Measurements from ENCODE around the gene B3GNT9. TPM values are rescaled to one million over a fixed set of nuclear protein-coding genes. Genes with fewer than 3 reads are reported as not detected.
A peak's percentile ranks its signal among the peaks of the same experiment; 100 is the strongest.

Gene B3GNT9
- total and polyA plus RNA-seq, 2 experiments from 2014 or later, result 24.8 to 88.0 TPM

GRCh38 chr16:67177743-67178699, 27.2 kb upstream of the B3GNT9 start:
- peak overlapping the region; percentile 56 for H3K4me3 ChIP-seq
- peak; percentile 85 for DNase-seq
- H3K27me3 ChIP-seq (replicated peaks; ENCODE audit: insufficient read depth), result no peaks in the 10 kb centered on the region
- in situ Hi-C loops (cut with MboI), result no loop called here
- no peak overlapping the region; the same call in 1 of the 2 replicates for H3K9ac ChIP-seq
- H3K79me2 ChIP-seq (ENCODE audit: insufficient read depth), result peaks cover 9% of the 10 kb centered on the region
- no peaks in the 10 kb centered on the region for H3K9me2 ChIP-seq (ENCODE audit: insufficient read depth)
- 8 to 11% methylated on average over 51 to 60 of the region's 73 CpGs for WGBS, 2 experiments (ENCODE audit: low coverage in 1 of 2, low lambda C conversion rate in 2 of 2, missing lambda C conversion rate in 2 of 2)
- no peak overlapping the region for H2AFZ ChIP-seq
- H4K20me1 ChIP-seq (ENCODE audit: insufficient read depth), result no peaks in the 10 kb centered on the region
- H3K36me3 ChIP-seq (ENCODE audit: low read depth), result no peaks in the 10 kb centered on the region
- no peak overlapping the region for H3K27ac ChIP-seq
- peak overlapping the region; percentile 63 for H3K4me2 ChIP-seq (ENCODE audit: unreplicated experiment)
- TF ChIP-seq EZH2phosphoT487 (IDR thresholded peaks at IDR 0.05; ENCODE audit: insufficient read depth, low read depth) (no peak), EZH2 (IDR thresholded peaks at IDR 0.05; ENCODE audit: insufficient read depth, poor library complexity, severe bottlenecking) (no peak)
- peaks cover 23% of the 10 kb centered on the region for H3F3A ChIP-seq (ENCODE audit: insufficient read depth)
- no peaks in the 10 kb centered on the region for H3K9me3 ChIP-seq (ENCODE audit: low read depth)
- H3K4me1 ChIP-seq (ENCODE audit: insufficient read depth), result peaks cover 28% of the 10 kb centered on the region

GRCh38 chr16:67176662-67177061, 25.9 kb upstream of the B3GNT9 start:
- H3K4me1 ChIP-seq (ENCODE audit: insufficient read depth), result peaks cover 15% of the 10 kb centered on the region
- in situ Hi-C loops (cut with MboI), result no loop called here
- 92 to 95% methylated on average over 12 of the region's 12 CpGs for WGBS, 2 experiments (ENCODE audit: low coverage in 1 of 2, low lambda C conversion rate in 2 of 2, missing lambda C conversion rate in 2 of 2)

GRCh38 chr16:67174706-67175231, 24.0 kb upstream of the B3GNT9 start:
- Histone ChIP-seq H3K9me2 (ENCODE audit: insufficient read depth) (no peaks in the 10 kb centered on the region), H3K9ac (peak overlapping the region; percentile 73; the same call in 1 of the 2 replicates), H3F3A (ENCODE audit: insufficient read depth) (peaks cover 25% of the 10 kb centered on the region), H3K27me3 (replicated peaks; ENCODE audit: insufficient read depth) (no peaks in the 10 kb centered on the region), H3K4me1 (ENCODE audit: insufficient read depth) (0 out of 2 replicates have a peak, but pooled peaks cover 9% of the 10 kb centered on the region), H4K20me1 (ENCODE audit: insufficient read depth) (no peaks in the 10 kb centered on the region), H3K4me3 (peak overlapping the region; percentile 76), H3K4me2 (ENCODE audit: unreplicated experiment) (peak overlapping the region; percentile 92), H2AFZ (peak overlapping the region; percentile 69; the same call in 1 of the 2 replicates), H3K79me2 (ENCODE audit: insufficient read depth) (no peaks in the 10 kb centered on the region), H3K36me3 (ENCODE audit: low read depth) (no peaks in the 10 kb centered on the region), H3K27ac (no peak overlapping the region), H3K9me3 (ENCODE audit: low read depth) (no peaks in the 10 kb centered on the region)
- DNase-seq, result no peak
- WGBS, 2 experiments (ENCODE audit: low coverage in 1 of 2, low lambda C conversion rate in 2 of 2, missing lambda C conversion rate in 2 of 2), result 76 to 86% methylated on average over 31 of the region's 31 CpGs
- in situ Hi-C loops (cut with MboI), result loop anchor here (25.0 kb wide), 1 partner anchor 212 kb away; the partner anchor contains the start of gene CES3
- no peak for TF ChIP-seq EZH2 (IDR thresholded peaks at IDR 0.05; ENCODE audit: insufficient read depth, poor library complexity, severe bottlenecking)
- no peak for TF ChIP-seq EZH2phosphoT487 (IDR thresholded peaks at IDR 0.05; ENCODE audit: insufficient read depth, low read depth)

More at GRCh38 chr16:67176662-67177061, 25.9 kb upstream of the B3GNT9 start:
- Histone ChIP-seq H2AFZ (no peak overlapping the region), H3K9ac (no peak overlapping the region), H3F3A (ENCODE audit: insufficient read depth) (peaks cover 14% of the 10 kb centered on the region), H3K9me3 (ENCODE audit: low read depth) (no peaks in the 10 kb centered on the region), H3K4me2 (ENCODE audit: unreplicated experiment) (no peak overlapping the region), H3K79me2 (ENCODE audit: insufficient read depth) (no peaks in the 10 kb centered on the region), H3K27me3 (replicated peaks; ENCODE audit: insufficient read depth) (no peaks in the 10 kb centered on the region), H3K27ac (no peak overlapping the region), H4K20me1 (ENCODE audit: insufficient read depth) (no peaks in the 10 kb centered on the region), H3K36me3 (ENCODE audit: low read depth) (no peaks in the 10 kb centered on the region), H3K9me2 (ENCODE audit: insufficient read depth) (no peaks in the 10 kb centered on the region), H3K4me3 (no peak overlapping the region)
- DNase-seq, result no peak
- TF ChIP-seq EZH2 (IDR thresholded peaks at IDR 0.05; ENCODE audit: insufficient read depth, poor library complexity, severe bottlenecking) (no peak), EZH2phosphoT487 (IDR thresholded peaks at IDR 0.05; ENCODE audit: insufficient read depth, low read depth) (no peak)
